ENCODE results near the gene UGCG.
"Not testable (repeated sequence)": the region's sequence is repeated elsewhere in the genome, so short reads cannot be mapped to it uniquely, and the experiment has no call there.

The UGCG gene

GRCh38 chr9:111890334-111890733 lies 6.3 kb upstream of the UGCG start:
- in situ Hi-C loops (cut with MboI; ENCODE audit: low sequenced_read_pairs) = no loop called here

GRCh38 chr9:111890867-111891266 lies 5.7 kb upstream of the UGCG start:
- in situ Hi-C loops (cut with MboI; ENCODE audit: low sequenced_read_pairs) = not testable (repeated sequence)

DNA sequence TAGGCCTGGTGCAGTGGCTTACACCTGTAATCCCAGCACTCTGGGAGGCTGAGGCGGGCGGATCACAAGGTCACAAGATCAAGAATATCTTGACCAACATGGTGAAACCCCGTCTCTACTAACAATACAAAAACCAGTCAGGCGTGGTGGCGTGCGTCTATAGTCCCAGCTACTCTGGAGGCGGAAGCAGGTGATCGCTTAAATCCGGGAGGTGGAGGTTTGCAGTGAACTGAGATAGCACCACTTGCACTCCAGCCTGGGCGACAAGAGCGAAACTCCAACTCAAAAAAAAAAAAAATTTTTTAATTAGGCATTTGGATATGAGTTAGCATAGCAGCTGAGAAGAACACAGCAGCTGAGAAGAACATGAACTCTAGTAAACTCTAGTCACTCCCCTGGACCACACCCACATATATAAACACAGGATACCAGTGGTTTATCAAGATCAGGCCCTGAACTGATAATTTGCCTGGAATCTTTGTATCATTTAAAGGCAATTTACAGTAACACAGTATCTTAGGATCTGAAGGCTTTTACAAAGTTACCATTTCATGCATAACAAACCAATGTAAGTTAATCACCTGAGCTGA lies 4.6 kb upstream of the UGCG start:
- in situ Hi-C loops (cut with MboI; ENCODE audit: low sequenced_read_pairs) = no loop called here

DNA sequence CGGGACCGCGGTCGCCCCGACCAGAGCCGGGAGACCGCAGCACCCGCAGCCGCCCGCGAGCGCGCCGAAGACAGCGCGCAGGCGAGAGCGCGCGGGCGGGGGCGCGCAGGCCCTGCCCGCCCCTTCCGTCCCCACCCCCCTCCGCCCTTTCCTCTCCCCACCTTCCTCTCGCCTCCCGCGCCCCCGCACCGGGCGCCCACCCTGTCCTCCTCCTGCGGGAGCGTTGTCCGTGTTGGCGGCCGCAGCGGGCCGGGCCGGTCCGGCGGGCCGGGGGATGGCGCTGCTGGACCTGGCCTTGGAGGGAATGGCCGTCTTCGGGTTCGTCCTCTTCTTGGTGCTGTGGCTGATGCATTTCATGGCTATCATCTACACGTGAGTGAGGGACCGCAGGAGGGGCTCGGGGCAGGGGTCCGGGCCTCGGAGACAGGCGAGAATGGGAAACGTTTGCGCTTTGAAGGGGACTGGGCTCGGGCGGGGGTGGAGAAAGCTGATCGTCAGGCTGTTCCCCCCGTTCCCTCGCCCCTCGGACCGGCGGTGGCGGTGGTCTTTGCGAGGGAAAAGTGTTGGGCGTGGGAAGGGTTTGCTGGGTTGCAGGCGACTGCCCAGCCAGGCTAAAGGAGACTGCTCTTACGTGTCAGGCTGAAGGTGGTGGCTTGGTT lies 457 bp downstream of the UGCG start:
- in situ Hi-C loops (cut with MboI; ENCODE audit: low sequenced_read_pairs) = no loop called here

GRCh38 chr9:111897601-111898137 lies 1.1 kb downstream of the UGCG start:
- in situ Hi-C loops (cut with MboI; ENCODE audit: low sequenced_read_pairs) = no loop called here

GRCh38 chr9:111898331-111899096 lies 1.9 kb downstream of the UGCG start:
- in situ Hi-C loops (cut with MboI; ENCODE audit: low sequenced_read_pairs) = no loop called here

DNA sequence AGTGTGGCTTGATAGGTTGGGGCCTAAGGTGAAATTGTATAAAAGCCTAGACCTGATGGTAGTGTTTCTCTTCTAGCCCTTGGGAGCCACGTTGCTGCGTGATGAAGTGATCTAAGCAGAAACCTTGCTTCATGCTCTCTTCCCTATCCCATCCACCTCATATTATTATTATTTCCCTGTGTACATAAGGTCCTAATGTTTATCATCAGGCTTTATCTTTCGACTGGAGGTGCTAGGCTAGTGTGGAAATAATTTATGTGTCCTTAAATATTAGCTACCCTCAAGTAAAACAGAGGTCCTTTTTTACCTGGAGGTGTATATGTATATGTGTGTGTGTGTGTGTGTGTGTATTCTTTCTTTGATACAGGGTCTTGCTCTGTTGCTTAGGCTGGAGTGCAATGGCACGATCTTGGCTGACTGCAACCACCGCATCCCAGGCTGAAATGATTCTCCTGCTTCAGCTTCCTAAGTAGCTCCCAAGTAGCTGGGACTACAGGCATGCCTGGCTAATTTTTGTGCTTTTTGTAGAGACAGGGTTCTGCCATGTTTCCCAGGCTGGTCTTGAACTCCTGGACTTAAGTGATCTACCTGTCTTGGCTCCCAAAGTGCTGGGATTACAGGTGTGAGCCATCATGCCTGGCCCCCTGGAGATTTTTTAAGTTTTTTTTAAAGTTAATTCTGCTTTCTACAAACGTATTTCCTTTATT lies 3.7 kb downstream of the UGCG start:
- in situ Hi-C loops (cut with MboI; ENCODE audit: low sequenced_read_pairs) = no loop called here

GRCh38 chr9:111900858-111901612 lies 4.4 kb downstream of the UGCG start:
- in situ Hi-C loops (cut with MboI; ENCODE audit: low sequenced_read_pairs) = no loop called here

GRCh38 chr9:111902391-111903139 lies 6.0 kb downstream of the UGCG start:
- in situ Hi-C loops (cut with MboI; ENCODE audit: low sequenced_read_pairs) = no loop called here

- in situ Hi-C loops (cut with MboI; ENCODE audit: low sequenced_read_pairs) = not testable (repeated sequence)
These were observed 6.9 kb downstream of the UGCG start for GRCh38 chr9:111903535-111903934.

GRCh38 chr9:111904026-111904425 lies 7.4 kb downstream of the UGCG start:
- in situ Hi-C loops (cut with MboI; ENCODE audit: low sequenced_read_pairs) = no loop called here

- in situ Hi-C loops (cut with MboI; ENCODE audit: low sequenced_read_pairs) = no loop called here
These were observed 8.3 kb downstream of the UGCG start for GRCh38 chr9:111904891-111905291.

DNA sequence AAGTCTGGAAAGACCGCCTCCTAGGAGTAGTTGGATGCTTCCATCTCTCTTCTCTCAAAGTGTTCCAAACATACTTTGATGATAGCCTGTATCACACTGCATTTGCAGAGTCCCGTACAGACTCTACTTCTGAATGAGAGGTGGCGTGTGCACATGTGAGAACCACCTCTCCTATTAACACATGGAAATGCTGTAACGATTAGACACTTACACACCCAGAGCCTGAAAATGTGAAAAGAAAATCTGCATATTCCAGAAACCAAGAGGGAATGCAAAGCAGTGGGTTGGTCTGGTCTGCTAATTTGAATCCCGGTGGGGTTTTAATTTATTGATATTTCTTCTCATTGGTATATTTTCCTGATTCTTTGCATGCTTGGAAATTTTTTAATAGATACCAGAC lies 10.5 kb downstream of the UGCG start:
- in situ Hi-C loops (cut with MboI; ENCODE audit: low sequenced_read_pairs) = no loop called here

DNA sequence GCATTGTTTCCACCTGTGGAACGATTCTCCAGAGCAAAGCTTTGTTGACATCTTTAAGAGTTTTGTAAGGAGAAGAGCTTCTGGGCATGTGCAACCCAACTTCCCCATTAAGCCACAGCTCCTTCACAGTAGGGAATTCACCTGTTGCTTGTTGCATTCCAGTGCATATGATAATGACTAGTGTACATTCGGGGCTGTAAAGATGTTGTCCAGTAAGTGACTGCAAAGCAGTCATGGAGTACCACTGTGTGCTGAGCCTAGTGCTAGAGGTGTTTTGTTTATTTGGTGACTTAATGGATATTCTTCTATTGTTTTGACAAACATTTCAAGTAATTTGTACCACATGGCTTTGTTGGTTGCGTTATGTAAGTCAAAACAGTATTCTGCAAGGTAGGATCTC lies 12.8 kb downstream of the UGCG start:
- in situ Hi-C loops (cut with MboI; ENCODE audit: low sequenced_read_pairs) = no loop called here

DNA sequence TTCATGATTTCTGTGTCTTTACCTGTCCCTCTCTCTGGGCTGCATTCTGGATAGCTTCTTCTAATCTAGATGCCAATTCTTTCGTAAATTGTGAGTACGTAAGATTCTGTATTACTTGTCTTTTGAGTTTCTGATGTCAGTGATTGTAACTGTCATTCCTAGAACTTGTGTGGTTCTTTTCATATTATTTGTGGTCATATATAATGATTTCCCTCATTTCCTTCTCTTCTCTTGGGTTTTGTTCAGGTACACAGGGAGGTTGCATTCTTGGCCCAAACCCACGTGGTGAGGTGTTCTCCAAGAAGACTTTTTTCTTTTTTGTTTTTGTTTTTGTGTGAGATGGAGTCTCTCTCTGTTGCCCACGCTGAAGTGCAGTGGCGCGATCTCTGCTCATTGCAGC lies 13.8 kb downstream of the UGCG start:
- in situ Hi-C loops (cut with MboI; ENCODE audit: low sequenced_read_pairs) = no loop called here

- in situ Hi-C loops (cut with MboI; ENCODE audit: low sequenced_read_pairs) = no loop called here
These were observed 16.5 kb downstream of the UGCG start for GRCh38 chr9:111913159-111913558.

- in situ Hi-C loops (cut with MboI; ENCODE audit: low sequenced_read_pairs) = no loop called here
These were observed 18.3 kb downstream of the UGCG start for GRCh38 chr9:111914749-111915424.

DNA sequence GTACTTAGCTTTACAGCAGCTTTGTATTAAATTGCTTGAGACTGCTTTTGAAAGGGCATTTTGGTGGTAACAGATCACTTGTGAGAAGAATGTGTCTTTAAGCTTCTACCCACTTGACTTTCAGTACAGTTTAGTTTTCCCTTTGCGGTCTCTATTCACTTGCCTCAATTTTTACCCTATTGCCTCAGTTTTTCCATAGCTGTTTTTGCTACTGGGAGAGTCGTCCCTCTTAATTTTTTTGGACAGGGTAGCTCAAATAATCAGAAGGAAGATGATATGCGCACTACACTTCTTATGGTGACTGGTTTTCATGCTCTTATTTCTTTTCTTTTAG lies 18.8 kb downstream of the UGCG start:
- in situ Hi-C loops (cut with MboI; ENCODE audit: low sequenced_read_pairs) = no loop called here

GRCh38 chr9:111916234-111916645 lies 19.6 kb downstream of the UGCG start:
- in situ Hi-C loops (cut with MboI; ENCODE audit: low sequenced_read_pairs) = no loop called here
